Measurements from ENCODE around the gene THBS4.

The THBS4 gene

GRCh38 chr5:80034962-80035821 is at the start of gene THBS4:
TSS of gene THBS4 (plus strand) at chr5:80035348. CDS start at chr5:80035538, 190 bp downstream.
- no peak for DNase-seq (ENCODE audit: low read depth in 2 of 2, low spot score in 1 of 2)

- DNase-seq (ENCODE audit: low read depth in 2 of 2, low spot score in 1 of 2) = no peak
These were observed 48.9 kb upstream of the THBS4 start for GRCh38 chr5:79986260-79986659.

- no peak for DNase-seq (ENCODE audit: low read depth in 2 of 2, low spot score in 1 of 2)
These were observed 44.9 kb upstream of the THBS4 start for GRCh38 chr5:79990205-79990597.

- peak; percentile 77 to 83 for DNase-seq (ENCODE audit: low read depth in 2 of 2, low spot score in 1 of 2)
These were observed 44.3 kb upstream of the THBS4 start, which contains the start of gene MTX3 for GRCh38 chr5:79990598-79991507. TSS of gene MTX3 (minus strand) at chr5:79991262. CDS start at chr5:79991238, 24 bp downstream.

- DNase-seq (ENCODE audit: low read depth in 2 of 2, low spot score in 1 of 2) = no peak
These were observed 42.1 kb upstream of the THBS4 start for GRCh38 chr5:79992891-79993657.

GRCh38 chr5:79999722-80000121 is 35.4 kb upstream of the THBS4 start:
- no peak for DNase-seq (ENCODE audit: low read depth in 2 of 2, low spot score in 1 of 2)

- no peak for DNase-seq (ENCODE audit: low read depth in 2 of 2, low spot score in 1 of 2)
These were observed 32.5 kb upstream of the THBS4 start for GRCh38 chr5:80002677-80003076.

GRCh38 chr5:80008995-80009765 is 26.0 kb upstream of the THBS4 start:
- DNase-seq (ENCODE audit: low read depth in 2 of 2, low spot score in 1 of 2) = no peak

GRCh38 chr5:80010754-80011392 is 24.3 kb upstream of the THBS4 start:
- DNase-seq (ENCODE audit: low read depth in 2 of 2, low spot score in 1 of 2) = no peak

- no peak for DNase-seq (ENCODE audit: low read depth in 2 of 2, low spot score in 1 of 2)
These were observed 10.1 kb upstream of the THBS4 start for GRCh38 chr5:80025069-80025468.

GRCh38 chr5:80026841-80027240 is 8.3 kb upstream of the THBS4 start:
- no peak for DNase-seq (ENCODE audit: low read depth in 2 of 2, low spot score in 1 of 2)

GRCh38 chr5:80031109-80031508 is 4.0 kb upstream of the THBS4 start:
- DNase-seq (ENCODE audit: low read depth in 2 of 2, low spot score in 1 of 2) = no peak

- no peak for DNase-seq (ENCODE audit: low read depth in 2 of 2, low spot score in 1 of 2)
These were observed 1.6 kb upstream of the THBS4 start for GRCh38 chr5:80033513-80033912.

GRCh38 chr5:80034559-80034958 is 589 bp upstream of the THBS4 start:
- DNase-seq (ENCODE audit: low read depth in 2 of 2, low spot score in 1 of 2) = no peak

GRCh38 chr5:80035839-80036238 is 691 bp downstream of the THBS4 start:
- no peak for DNase-seq (ENCODE audit: low read depth in 2 of 2, low spot score in 1 of 2)

GRCh38 chr5:80036615-80037014 is 1.5 kb downstream of the THBS4 start:
- DNase-seq (ENCODE audit: low read depth in 2 of 2, low spot score in 1 of 2) = no peak

- DNase-seq (ENCODE audit: low read depth in 2 of 2, low spot score in 1 of 2) = no peak
These were observed 2.2 kb downstream of the THBS4 start for GRCh38 chr5:80037366-80037765.

GRCh38 chr5:80039650-80040049 is 4.5 kb downstream of the THBS4 start:
- DNase-seq (ENCODE audit: low read depth in 2 of 2, low spot score in 1 of 2) = no peak

- DNase-seq (ENCODE audit: low read depth in 2 of 2, low spot score in 1 of 2) = no peak
These were observed 6.4 kb downstream of the THBS4 start for GRCh38 chr5:80041527-80041926.

GRCh38 chr5:80042330-80042729 is 7.2 kb downstream of the THBS4 start:
- no peak for DNase-seq (ENCODE audit: low read depth in 2 of 2, low spot score in 1 of 2)

All from stimulated activated CD8-positive, alpha-beta memory T cell treated with anti-CD3 and anti-CD28 coated beads, Interleukin-4, amount 100 ng/mL, for 4 hours (primary cell).